NCI-H345 treated with DMSO at 0.1 percent for 48 hours (cell line): ENCODE results near the gene ALDH1A1.
"Not testable (repeated sequence)": the region's sequence is repeated elsewhere in the genome, so short reads cannot be mapped to it uniquely, and the experiment has no call there.

ENCODE experiments used
- DNase-seq: peaks from one replicate; lab custom pipeline; 2025; ENCODE audit not compliant: unreplicated experiment; lab: John Stamatoyannopoulos, UW

The ALDH1A1 gene

DNA sequence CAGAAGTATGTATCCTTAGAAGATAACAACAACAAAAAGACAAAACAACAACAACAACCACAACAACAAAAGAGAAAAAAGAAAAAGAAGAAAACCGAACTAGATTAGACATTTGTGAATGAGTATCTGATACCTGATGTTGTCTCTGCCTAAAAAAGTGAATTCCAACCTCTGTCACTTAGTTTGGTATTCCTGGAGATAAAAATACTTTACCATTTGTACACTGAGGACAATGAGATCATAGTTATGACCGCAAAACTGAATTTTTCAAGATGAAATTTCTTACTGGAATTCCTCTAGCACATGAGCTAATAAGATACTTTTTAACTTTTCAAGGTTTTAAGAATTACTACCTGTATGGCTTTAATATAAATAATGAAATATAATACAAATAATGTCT, 54.5 kb downstream of the ALDH1A1 start:
- no peak for DNase-seq

DNA sequence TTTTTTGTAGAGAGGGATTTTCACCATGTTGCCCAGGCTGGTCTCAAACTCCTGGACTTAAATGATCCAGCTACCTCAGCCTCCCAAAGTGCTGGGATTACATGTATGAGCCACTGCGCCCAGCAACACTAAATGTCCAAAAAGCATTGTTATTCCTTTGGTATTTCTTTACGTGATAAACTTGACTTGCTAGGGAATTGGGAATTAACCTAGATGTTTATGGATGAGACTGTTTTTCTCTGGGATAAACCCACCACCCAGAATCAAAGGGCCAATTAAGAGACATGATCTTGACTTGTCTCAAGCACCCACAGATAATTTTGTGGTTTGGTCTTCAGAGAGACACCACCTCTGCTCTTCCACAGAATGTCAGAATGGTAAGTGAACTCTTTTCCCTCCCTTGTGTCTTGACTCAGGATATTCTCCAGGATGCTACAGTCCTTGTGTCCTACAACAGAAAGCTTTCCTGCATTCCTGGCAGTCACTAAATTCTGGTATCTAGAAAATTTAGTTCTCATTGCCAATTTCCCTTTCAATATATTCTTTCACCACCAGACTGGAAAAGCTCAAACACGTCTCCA, 55.7 kb downstream of the ALDH1A1 start:
- no peak for DNase-seq

DNA sequence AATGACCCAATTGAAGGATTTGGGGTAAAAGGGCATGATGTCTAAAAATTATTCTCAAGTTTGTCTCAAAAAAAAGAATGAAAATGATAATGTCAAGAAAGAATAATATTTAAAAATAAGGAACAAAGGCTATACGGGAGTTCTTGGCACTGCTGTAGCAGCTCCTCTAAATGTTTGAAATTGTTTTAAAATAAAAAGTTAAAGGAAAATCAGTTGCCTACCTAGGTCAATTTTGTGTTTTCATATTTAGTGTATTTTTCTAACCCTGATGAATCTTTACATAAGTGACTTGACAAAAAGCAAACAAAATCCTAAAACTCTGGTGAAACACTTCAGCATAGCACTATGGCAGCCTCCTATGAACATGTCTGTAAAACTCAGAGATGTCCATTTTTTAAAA, 56.4 kb downstream of the ALDH1A1 start:
- no peak for DNase-seq

DNA sequence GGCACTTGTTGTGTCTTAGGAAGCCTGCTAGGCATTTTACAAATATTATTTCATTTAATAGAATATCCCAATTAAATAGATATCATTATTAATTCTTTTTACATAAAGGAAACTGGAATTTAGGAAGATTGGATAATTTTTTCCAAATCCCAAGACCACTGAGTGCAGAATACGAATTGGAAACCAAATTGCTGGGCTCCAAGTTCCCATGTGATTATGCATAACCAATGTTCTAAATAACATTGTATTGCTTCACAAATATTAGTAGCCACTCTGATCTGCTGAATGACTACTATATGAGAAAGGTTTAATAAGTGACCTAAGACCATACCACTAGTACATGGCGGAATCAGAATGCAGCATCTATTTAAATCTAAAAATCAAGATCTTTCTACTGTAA, 57.7 kb downstream of the ALDH1A1 start:
- DNase-seq = no peak

DNA sequence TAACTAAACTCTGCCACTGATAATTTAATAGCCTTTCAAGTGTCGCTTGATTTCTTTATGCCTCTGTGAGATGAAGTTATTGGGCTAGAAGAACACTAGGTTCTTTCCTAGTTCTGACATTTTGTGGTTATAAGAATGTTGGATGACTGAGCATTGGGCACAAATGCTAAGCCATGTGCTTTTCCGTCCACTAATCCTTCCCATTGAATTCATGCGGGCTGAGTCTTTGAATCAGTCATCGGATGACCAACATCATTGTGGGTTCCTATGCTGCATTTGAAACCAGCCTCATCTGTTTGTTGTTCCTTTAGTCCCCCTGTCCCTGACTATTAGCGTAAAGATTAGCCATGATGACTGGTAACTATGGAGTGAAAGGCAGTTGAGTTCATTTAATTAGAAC, 58.5 kb downstream of the ALDH1A1 start:
- DNase-seq = no peak

GRCh38 chr9:72893437-72893836, 59.4 kb downstream of the ALDH1A1 start:
- no peak for DNase-seq

- no peak for DNase-seq
Measured at GRCh38 chr9:72891043-72891442, 61.8 kb downstream of the ALDH1A1 start.

- no peak for DNase-seq
Measured at GRCh38 chr9:72888943-72889342, 63.9 kb downstream of the ALDH1A1 start.

DNA sequence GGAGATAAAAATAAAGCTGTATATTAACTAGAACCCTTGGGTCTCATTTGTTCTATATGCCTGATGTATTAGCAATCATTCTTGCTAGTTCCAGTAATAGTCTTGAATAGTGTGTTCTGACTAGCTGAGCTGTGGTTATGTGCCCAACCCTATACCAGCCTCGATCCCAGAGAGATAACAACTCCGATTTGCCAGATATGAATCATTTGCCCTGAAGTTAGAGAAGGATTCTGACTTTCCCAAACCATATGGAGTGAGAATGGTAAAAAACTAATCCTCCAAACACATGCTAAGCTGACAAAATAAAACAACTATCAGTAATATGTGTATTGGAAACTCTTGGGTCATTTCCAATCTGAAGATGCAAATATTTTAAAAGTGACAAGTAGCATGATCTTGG, 64.8 kb downstream of the ALDH1A1 start:
- DNase-seq = no peak

- DNase-seq = no peak
Measured at GRCh38 chr9:72886386-72886785, 66.5 kb downstream of the ALDH1A1 start.

- no peak for DNase-seq
Measured at GRCh38 chr9:72884508-72884907, 68.3 kb downstream of the ALDH1A1 start.

GRCh38 chr9:72883875-72884274, 69.0 kb downstream of the ALDH1A1 start:
- DNase-seq = no peak

GRCh38 chr9:72882117-72882775, 70.6 kb downstream of the ALDH1A1 start:
- no peak for DNase-seq

- no peak for DNase-seq
Measured at GRCh38 chr9:72880821-72881220, 72.0 kb downstream of the ALDH1A1 start.

- DNase-seq = no peak
Measured at GRCh38 chr9:72875221-72875620, 77.6 kb downstream of the ALDH1A1 start.

DNA sequence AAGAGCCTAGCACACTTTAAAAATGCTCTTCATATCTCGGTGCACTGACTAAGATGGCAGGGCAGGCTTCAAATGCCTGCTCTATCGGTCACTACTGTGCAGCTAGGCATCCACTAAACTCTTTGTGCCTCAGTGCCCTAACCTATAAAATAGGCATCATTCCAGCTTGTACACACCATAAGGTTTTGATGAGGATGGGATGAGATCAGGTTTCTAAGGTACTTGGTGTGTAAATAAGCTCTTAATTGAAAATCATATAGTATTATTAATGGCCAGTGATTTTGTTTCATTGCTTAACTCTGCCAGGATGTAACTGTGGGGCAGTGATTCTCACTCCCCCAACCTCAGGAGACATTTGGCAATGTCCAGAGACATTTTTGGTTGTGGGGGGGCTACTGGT, 78.5 kb downstream of the ALDH1A1 start:
- no peak for DNase-seq

GRCh38 chr9:72873456-72873855, 79.4 kb downstream of the ALDH1A1 start:
- DNase-seq = no peak

GRCh38 chr9:72872718-72873117, 80.1 kb downstream of the ALDH1A1 start:
- DNase-seq = no peak

- DNase-seq = no peak
Measured at GRCh38 chr9:72871685-72872084, 81.2 kb downstream of the ALDH1A1 start.

GRCh38 chr9:72864327-72864726, 88.5 kb downstream of the ALDH1A1 start:
- no peak for DNase-seq

DNA sequence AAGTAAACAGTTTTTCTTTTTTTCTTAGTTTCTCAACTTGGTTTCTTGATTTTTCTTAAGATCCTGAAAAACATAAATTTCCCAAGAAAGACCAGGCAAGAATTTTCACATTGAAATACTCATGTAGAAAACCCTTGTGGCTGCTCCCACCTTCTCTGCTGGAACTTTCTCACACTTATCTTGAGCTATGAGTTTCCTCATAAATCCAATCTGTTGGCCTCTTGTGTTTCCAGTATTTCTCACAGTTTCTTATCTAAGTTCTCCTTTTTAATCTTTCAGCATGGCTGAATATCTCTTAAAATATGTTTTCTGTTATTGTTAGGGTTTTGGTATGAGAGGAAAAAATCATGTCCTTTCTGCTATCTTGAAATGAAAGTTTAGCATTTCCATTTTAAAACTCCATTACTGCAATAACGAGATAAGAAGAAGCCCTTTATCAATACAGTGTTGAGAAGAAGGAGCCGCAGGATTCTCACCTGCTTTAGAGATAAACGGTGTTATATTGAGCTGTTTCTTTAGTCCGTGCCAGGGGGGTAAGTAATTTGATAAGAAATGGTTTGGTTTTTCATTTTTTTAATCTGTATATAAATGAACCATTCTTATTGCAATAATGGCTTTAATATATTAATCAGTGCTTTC, 89.3 kb downstream of the ALDH1A1 start:
- no peak for DNase-seq

- not testable (repeated sequence) for DNase-seq
Measured at GRCh38 chr9:72862788-72863187, 90.1 kb downstream of the ALDH1A1 start.
